GM21825 (cell line): Measurements from ENCODE around the gene PRELID2.
"Not testable (repeated sequence)": the region's sequence is repeated elsewhere in the genome, so short reads cannot be mapped to it uniquely, and the experiment has no call there.

Source experiments
- ATAC-seq: cut with Tn5 transposase; IDR thresholded peaks from one replicate; pipeline ENCODE4 v1.9.1; 2021; ENCODE audit warnings: mild to moderate bottlenecking, moderate library complexity; ENCODE audit not compliant: unreplicated experiment

The PRELID2 gene

GRCh38 chr5:145752947-145753346, 82.2 kb downstream of the PRELID2 start:
- no peak for ATAC-seq

- ATAC-seq: no peak
Measured at GRCh38 chr5:145752534-145752933, 82.6 kb downstream of the PRELID2 start.

- no peak for ATAC-seq
Measured at GRCh38 chr5:145750199-145750598, 84.9 kb downstream of the PRELID2 start.

DNA sequence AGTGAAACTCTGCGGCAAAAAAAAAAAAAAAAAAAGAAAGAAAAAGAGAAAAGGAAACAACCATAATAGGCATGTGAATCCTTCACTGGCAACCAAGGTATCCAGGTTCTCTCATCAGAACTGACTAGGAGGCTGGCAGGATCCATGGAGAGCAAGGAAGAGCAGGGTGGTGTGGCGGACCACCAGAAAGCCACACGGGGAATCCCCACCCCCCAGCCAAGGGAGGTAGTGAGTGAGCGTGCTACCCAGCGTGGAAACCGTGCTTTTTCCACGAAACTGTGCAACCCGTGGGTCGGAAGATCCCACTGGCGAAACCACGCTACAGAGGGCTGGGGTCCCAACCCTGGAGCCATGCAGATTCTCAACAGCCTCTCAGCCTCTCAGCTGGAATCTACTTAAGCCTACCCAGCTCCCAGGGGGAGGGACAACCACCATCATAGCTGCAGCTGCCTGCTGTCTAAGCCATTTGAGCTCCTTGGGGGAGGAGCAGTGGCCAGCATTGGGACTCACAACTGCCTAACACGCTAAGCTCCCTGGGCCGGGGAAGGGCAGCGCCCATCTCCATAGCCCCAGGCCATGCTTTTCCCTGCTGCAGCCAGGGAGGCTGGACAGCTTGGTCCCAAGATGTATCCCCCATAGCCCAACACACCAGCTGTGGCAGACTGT, 91.6 kb downstream of the PRELID2 start:
- ATAC-seq: no peak

GRCh38 chr5:145739843-145740242, 95.3 kb downstream of the PRELID2 start:
- no peak for ATAC-seq

- no peak for ATAC-seq
Measured at GRCh38 chr5:145738227-145738626, 96.9 kb downstream of the PRELID2 start.

- no peak for ATAC-seq
Measured at GRCh38 chr5:145737578-145737977, 97.6 kb downstream of the PRELID2 start.

DNA sequence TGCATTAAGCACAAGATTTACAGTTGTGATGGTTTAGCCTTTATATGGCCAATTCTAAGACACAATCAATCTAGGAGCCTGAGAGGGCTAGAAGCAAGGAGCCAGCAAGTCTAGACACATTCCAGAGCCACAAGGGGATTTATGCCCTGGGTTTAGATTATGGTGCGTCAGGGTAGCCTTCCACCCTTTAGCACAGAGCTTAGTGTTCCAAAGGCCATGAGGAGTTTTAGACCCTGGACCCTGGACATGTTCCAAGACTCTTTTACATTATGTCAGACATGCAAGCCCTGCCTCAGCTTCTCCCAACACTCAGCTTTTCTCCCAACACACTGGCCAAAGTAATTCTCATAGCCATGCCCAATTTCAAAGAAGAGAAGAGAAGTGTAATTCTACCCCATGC, 105.2 kb downstream of the PRELID2 start:
- not testable (repeated sequence) for ATAC-seq

- ATAC-seq: no peak
Measured at GRCh38 chr5:145723516-145723915, 111.6 kb downstream of the PRELID2 start.

DNA sequence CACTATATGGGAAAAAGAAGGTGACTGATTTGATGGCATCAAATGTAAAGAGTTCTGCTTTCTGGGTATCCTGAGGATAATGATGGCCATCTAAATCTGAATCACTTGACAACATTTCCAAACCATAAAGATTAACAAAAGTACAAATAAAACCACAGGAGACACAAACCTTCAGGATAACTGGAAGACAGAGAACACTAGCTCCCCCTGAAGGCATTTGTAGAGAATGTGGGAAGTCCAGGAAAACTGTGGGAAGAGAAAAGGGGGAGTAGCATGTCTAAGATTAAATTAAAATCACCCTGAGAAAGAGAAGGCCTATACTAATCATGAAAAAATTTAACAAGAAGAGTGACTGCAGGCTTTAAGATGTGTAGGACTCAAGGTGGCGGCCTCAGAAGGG, 116.2 kb downstream of the PRELID2 start:
- no peak for ATAC-seq

- ATAC-seq: no peak
Measured at GRCh38 chr5:145715412-145715811, 119.7 kb downstream of the PRELID2 start.

DNA sequence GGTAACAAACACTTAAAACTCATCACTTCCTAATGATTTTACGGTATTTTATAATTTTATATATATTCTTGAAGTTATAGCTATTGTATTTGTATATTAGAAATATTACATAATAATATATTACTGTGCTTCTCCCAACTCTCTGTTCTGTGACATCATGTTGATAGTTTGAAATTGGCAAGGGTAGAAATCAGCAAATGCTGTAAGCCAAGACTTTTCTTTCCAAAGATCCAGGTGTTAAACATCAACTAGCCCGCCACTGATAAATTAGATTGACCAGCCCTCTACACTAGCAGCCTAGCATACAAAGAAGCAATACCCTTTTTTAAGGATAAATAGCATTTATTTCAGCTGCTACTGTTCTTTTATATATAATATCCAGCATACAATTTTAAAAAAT, 122.9 kb downstream of the PRELID2 start:
- no peak for ATAC-seq

- no peak for ATAC-seq
Measured at GRCh38 chr5:145711417-145711816, 123.7 kb downstream of the PRELID2 start.
